ENCODE measurements around the gene GPR183.

DNA sequence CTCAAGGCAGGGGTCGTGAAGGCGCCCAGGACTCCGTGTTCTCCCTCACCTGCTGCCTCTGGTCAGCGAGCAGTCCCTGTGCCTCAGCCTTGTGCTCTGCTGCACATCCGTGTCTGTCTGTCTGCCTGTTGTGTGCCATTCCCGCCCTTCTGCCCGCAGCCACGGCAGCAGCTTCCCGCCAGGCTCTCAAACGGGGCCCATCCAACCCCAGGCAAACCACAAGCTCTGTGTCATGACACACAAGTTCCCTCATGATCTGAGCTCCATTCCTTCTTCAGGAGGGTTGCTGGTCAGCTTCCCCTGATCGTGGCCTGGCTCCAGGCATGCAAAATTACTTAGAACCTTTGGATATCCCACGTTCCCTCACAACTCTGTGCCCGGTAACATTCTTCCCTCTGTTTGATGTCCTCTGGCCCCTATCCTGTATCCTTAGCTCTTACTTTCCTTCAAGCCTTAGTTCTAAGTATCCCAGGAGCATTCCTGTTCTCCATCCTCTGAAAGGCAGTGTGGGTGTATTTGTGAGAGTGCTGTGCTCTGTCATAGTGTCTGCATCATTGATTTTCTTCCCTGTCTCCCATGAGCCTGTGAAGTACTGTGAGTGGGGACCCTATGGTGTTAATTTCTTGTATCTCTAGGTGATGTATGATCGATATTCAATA lies 3.2 kb downstream of the GPR183 start:
- TF ChIP-seq, protein P1, sequence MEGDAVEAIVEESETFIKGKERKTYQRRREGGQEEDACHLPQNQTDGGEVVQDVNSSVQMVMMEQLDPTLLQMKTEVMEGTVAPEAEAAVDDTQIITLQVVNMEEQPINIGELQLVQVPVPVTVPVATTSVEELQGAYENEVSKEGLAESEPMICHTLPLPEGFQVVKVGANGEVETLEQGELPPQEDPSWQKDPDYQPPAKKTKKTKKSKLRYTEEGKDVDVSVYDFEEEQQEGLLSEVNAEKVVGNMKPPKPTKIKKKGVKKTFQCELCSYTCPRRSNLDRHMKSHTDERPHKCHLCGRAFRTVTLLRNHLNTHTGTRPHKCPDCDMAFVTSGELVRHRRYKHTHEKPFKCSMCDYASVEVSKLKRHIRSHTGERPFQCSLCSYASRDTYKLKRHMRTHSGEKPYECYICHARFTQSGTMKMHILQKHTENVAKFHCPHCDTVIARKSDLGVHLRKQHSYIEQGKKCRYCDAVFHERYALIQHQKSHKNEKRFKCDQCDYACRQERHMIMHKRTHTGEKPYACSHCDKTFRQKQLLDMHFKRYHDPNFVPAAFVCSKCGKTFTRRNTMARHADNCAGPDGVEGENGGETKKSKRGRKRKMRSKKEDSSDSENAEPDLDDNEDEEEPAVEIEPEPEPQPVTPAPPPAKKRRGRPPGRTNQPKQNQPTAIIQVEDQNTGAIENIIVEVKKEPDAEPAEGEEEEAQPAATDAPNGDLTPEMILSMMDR (IDR thresholded peaks at IDR 0.05; ENCODE audit: insufficient read depth, low read length, poor library complexity, severe bottlenecking): no peak
- TF ChIP-seq EZH2phosphoT487 (conservative IDR thresholded peaks at IDR 0.05; ENCODE audit: low read length): no peak
